Gastroesophageal sphincter (tissue), 4 donors: Measurements from ENCODE around the gene TSPEAR. TPM values are rescaled to one million over a fixed set of nuclear protein-coding genes. Genes with fewer than 3 reads are reported as not detected.
A peak's percentile ranks its signal among the peaks of the same experiment; 100 is the strongest.

Source experiments
- ATAC-seq: fragments of 150-250 bp; one replicate; pipeline ENCODE4 v1.9.1; 2016; ENCODE audit warnings: mild to moderate bottlenecking, moderate library complexity
- H3K27ac ChIP-seq, 4 donors: fragments of 200-600 bp; sonication (generic) in 3 of 4; 1 replicate in 3 of 4; 2 replicates in 1 of 4; pipeline ENCODE4 v1.5.1; 2016 to 2019
- H3K27me3 ChIP-seq: fragments of 200-600 bp; sonication (generic); one replicate; pipeline ENCODE4 v1.5.1; 2019
- H3K36me3 ChIP-seq, 2 donors: fragments of 200-600 bp; sonication (generic); one replicate each; pipeline ENCODE4 v1.5.1; 2019; ENCODE audit warnings: control low read depth in 1 of 2
- H3K4me1 ChIP-seq, 3 donors: fragments of 200-600 bp; sonication (generic); 1 replicate in 2 of 3; 2 replicates in 1 of 3; pipeline ENCODE4 v1.5.1; 2016 to 2019; ENCODE audit warnings: control low read depth in 2 of 3
- H3K4me3 ChIP-seq, 2 donors: fragments of 200-600 bp; sonication (generic); one replicate each; pipeline ENCODE4 v1.5.1; 2019; ENCODE audit warnings: mild to moderate bottlenecking in 1 of 2, moderate library complexity in 1 of 2
- H3K9me3 ChIP-seq, 3 donors: fragments of 200-600 bp; sonication (generic); one replicate each; pipeline ENCODE4 v1.5.1; 2017 to 2019; ENCODE audit warnings: control low read depth in 2 of 3
- EP300 ChIP-seq: sonication (generic); formaldehyde crosslinking; IDR thresholded peaks from one replicate; pipeline ENCODE4 v1.6.1; 2017; ENCODE audit warnings: antibody characterized with exemption, mild to moderate bottlenecking
- POLR2A ChIP-seq, 2 donors: fragments of 450-650 bp; IDR thresholded peaks; one replicate each; pipeline ENCODE4 v1.6.1; 2017; ENCODE audit warnings: antibody characterized with exemption in 2 of 2, mild to moderate bottlenecking in 2 of 2, moderate library complexity in 1 of 2
- POLR2AphosphoS5 ChIP-seq: sonication (generic); formaldehyde crosslinking; IDR thresholded peaks from one replicate; pipeline ENCODE4 v1.6.1; 2017; ENCODE audit warnings: antibody characterized with exemption
- WGBS, 2 donors: methylation state at CpG; one replicate each; pipeline ENCODE4 v1.1.5; 2018; ENCODE audit warnings: low coverage in 1 of 2; 5-methylcytosine and 5-hydroxymethylcytosine counted together
- total RNA-seq, 4 donors: library from RNA; depleted of rRNA; stranded (reverse); fragments of >200 nt; gene quantifications; one replicate each; pipeline ENCODE4 v1.1.0, GENCODE V29; 2016
- TF ChIP-seq, protein P1 (sequence below), 4 experiments: fragments of 200-600 bp in 2 of 4; fragments of 450-650 bp in 2 of 4; sonication (generic) in 1 of 4; IDR thresholded peaks; one replicate each; pipeline ENCODE4 v1.5.1; 2017 to 2019; ENCODE audit warnings: antibody characterized with exemption in 4 of 4, mild to moderate bottlenecking in 2 of 4, moderate library complexity in 2 of 4

The TSPEAR gene
- total RNA-seq, 4 donors from 2014 or later: not detected

DNA sequence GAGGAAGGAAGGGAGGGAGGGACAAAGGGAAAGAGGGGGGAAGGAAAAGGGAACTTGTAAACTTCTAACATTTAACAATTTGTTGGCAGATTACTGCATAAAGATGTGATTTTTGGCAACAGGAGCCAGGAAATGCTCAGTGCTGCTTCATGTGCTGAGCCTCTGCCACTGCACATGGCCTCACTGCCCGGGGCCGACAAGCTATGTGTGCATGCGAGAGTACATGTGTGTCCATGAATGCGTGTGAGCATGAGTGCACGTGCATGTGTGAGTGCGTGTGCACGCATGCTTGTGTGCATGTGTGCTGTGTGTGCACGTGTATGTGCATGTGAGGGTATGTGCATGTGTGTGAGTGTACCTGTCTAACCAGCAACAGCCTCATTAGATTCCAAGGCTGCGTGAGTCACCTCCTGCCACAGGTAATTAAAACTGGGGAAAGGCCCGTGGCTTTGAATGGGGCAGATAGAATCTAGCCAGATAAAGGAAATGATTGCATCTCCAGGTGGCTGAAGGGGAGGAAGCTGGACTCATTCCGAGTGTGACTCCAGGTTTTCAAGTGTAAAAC, 41.4 kb upstream of the TSPEAR start:
- ATAC-seq: no peak
- 59 to 77% methylated on average over 9 to 11 of the region's 11 CpGs for WGBS, 2 donors
- Histone ChIP-seq H3K27me3 (peaks cover 49% of the 10 kb centered on the region), H3K27ac (no peak overlapping the region), H3K36me3 (no peaks in the 10 kb centered on the region), H3K4me1 (no peaks in the 10 kb centered on the region), H3K4me3 (no peak overlapping the region), H3K9me3 (peaks cover 0 to 19% (median 0%) of the 10 kb centered on the region in 3 donors)
- TF ChIP-seq POLR2A (IDR thresholded peaks at IDR 0.05) (no peak), EP300 (no peak), POLR2AphosphoS5 (no peak)
- TF ChIP-seq, protein P1, sequence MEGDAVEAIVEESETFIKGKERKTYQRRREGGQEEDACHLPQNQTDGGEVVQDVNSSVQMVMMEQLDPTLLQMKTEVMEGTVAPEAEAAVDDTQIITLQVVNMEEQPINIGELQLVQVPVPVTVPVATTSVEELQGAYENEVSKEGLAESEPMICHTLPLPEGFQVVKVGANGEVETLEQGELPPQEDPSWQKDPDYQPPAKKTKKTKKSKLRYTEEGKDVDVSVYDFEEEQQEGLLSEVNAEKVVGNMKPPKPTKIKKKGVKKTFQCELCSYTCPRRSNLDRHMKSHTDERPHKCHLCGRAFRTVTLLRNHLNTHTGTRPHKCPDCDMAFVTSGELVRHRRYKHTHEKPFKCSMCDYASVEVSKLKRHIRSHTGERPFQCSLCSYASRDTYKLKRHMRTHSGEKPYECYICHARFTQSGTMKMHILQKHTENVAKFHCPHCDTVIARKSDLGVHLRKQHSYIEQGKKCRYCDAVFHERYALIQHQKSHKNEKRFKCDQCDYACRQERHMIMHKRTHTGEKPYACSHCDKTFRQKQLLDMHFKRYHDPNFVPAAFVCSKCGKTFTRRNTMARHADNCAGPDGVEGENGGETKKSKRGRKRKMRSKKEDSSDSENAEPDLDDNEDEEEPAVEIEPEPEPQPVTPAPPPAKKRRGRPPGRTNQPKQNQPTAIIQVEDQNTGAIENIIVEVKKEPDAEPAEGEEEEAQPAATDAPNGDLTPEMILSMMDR (IDR thresholded peaks at IDR 0.05): no peak

DNA sequence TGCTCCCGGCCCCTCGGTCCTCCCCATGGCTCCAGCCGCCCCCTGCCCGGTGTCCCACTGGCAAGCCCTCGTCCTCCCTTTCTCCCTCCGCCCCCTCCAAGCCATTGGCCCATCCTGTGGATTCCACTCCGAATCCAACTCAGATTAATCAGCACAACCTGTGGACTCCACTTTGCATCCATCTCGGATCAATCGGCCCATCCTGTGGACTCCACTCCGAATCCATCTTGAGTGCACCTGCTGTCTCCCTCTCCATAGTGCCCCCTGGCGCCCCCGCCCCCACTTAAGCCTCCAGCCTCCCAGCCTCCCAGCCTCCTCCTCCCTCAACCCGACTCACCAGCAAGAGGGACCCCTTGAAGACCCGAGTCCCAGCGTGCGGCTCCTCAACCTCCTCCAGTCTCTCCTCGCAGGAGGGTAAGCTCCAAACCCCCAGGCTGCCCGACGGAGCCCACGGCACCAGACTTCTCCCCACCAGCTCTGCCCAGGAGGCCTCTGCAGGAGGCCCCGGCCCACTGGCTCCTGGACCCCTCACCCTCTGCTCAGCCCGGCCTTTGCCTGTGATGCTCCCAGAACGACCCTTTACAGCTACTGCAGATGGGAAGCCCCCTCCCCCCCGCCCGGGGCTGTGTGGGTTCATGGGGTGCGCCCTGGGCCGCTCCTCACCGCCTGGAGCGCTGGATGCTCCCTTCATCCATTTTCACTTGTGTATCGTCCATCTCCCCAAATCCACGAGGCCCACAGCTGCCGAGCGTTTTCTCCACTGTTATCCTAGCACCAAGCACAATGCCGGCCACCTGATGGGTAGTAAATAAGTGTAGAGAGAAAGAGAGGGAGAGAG, 40.6 kb upstream of the TSPEAR start:
- H3K36me3 ChIP-seq: no peaks in the 10 kb centered on the region
- peaks cover 0 to 18% (median 0%) of the 10 kb centered on the region in 3 donors for H3K9me3 ChIP-seq
- H3K4me3 ChIP-seq: no peak overlapping the region
- H3K4me1 ChIP-seq: no peaks in the 10 kb centered on the region
- H3K27me3 ChIP-seq: peaks cover 50% of the 10 kb centered on the region
- ATAC-seq: no peak
- WGBS, 2 donors: 80 to 91% methylated on average over 10 to 16 of the region's 34 CpGs
- TF ChIP-seq EP300 (no peak), POLR2AphosphoS5 (no peak), POLR2A (IDR thresholded peaks at IDR 0.05) (no peak)
- TF ChIP-seq, protein P1 (IDR thresholded peaks at IDR 0.05): no peak
- H3K27ac ChIP-seq: no peak overlapping the region

- H3K27ac ChIP-seq: no peak overlapping the region
- WGBS, 2 donors: 79 to 100% methylated on average over 3 to 8 of the region's 24 CpGs
Measured at GRCh38 chr21:44751186-44751798, 39.9 kb upstream of the TSPEAR start.

DNA sequence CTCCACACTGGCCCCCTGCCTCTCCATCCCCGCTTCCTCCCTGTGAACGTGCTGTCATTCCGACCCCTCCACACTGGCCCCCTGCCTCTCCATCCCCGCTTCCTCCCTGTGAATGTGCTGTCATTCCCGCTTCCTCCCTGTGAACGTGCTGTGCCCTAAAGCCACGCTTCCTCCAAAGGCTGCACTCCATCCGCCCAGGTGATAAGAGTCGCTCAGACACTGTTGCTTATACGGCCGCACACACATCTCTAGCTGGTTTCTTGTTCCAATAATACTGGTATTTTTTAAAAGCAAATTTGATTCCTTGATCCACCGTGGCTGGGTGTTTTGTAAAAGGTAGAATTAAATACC, 39.3 kb upstream of the TSPEAR start:
- Histone ChIP-seq H3K9me3 (peaks cover 0 to 18% (median 0%) of the 10 kb centered on the region in 3 donors), H3K27me3 (peaks cover 50% of the 10 kb centered on the region), H3K27ac (no peak overlapping the region), H3K4me1 (no peaks in the 10 kb centered on the region), H3K36me3 (no peaks in the 10 kb centered on the region), H3K4me3 (no peak overlapping the region)
- 31 to 38% methylated on average over 11 to 12 of the region's 12 CpGs for WGBS, 2 donors
- ATAC-seq: no peak
- TF ChIP-seq, protein P1 (IDR thresholded peaks at IDR 0.05): no peak
- TF ChIP-seq POLR2A (IDR thresholded peaks at IDR 0.05): no peak
- no peak for TF ChIP-seq POLR2AphosphoS5
- no peak for TF ChIP-seq EP300

More at GRCh38 chr21:44751186-44751798, 39.9 kb upstream of the TSPEAR start:
- no peaks in the 10 kb centered on the region for H3K4me1 ChIP-seq
- TF ChIP-seq EP300: no peak
- TF ChIP-seq POLR2A (IDR thresholded peaks at IDR 0.05): peak in 1 of 2 donors; percentile 10
- TF ChIP-seq, protein P1 (IDR thresholded peaks at IDR 0.05): no peak
- H3K9me3 ChIP-seq: peaks cover 0 to 18% (median 0%) of the 10 kb centered on the region in 3 donors
- H3K4me3 ChIP-seq: no peak overlapping the region
- no peaks in the 10 kb centered on the region for H3K36me3 ChIP-seq
- ATAC-seq: no peak
- peaks cover 50% of the 10 kb centered on the region for H3K27me3 ChIP-seq
